ES-I3 (cell line): Measurements from ENCODE around the gene BHMT.

Experiments used
- H3K36me3 ChIP-seq: 2 replicates; pipeline ENCODE4 v1.6.1; 2013; ENCODE audit warnings: mild to moderate bottlenecking, low read length, control low read depth, moderate library complexity; ENCODE audit not compliant: insufficient read depth
- H3K4me1 ChIP-seq: 2 replicates; pipeline ENCODE4 v1.6.1; 2013; ENCODE audit warnings: mild to moderate bottlenecking, control low read depth, low read length; ENCODE audit not compliant: insufficient read depth
- H3K9ac ChIP-seq: 2 replicates; pipeline ENCODE4 v1.6.1; 2013; ENCODE audit warnings: low read depth, mild to moderate bottlenecking, low read length, moderate library complexity
- H3K9me3 ChIP-seq: 2 replicates; pipeline ENCODE4 v1.6.1; 2013; ENCODE audit warnings: mild to moderate bottlenecking, low read length, moderate library complexity; ENCODE audit not compliant: control insufficient read depth, insufficient read depth

The BHMT gene

DNA sequence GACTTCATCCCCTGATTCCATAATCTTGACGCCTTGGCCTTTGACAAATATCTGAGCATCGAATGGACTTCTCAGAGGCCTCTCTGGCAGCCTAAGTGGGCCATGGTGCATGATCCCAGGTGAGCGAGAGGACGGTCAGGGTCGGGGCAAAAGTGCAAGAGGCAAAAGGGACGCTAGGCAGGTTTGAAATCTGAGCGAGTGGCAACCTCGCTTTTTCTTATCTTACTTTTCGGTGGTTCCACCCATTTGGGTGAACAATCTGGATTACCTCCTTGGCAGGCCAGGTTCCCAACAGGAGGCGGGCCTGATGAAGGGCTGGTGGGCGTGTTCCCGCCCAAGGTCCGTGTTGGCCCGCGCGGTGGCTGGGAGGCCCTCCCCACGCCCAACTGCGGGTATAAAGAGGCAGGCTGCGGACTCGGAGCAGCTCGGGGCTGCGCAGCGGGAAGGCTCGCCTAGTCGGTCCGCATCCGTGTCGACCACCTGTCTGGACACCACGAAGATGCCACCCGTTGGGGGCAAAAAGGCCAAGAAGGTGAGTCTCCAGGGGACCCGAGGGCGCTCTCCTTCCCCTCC lies at the start of gene BHMT:
Gene BHMT, plus strand, starts transcription at position 423 of the 573 bp plus-strand sequence. Its CDS starts 77 bp downstream, at position 500.
- no peaks in the 10 kb centered on the region for H3K9me3 ChIP-seq
- 0 out of 2 replicates have a peak, but pooled peaks cover 3% of the 10 kb centered on the region for H3K4me1 ChIP-seq
- peak within 1 kb of the TSS; percentile 51 for H3K9ac ChIP-seq
- no peaks in the 10 kb centered on the region for H3K36me3 ChIP-seq

GRCh38 chr5:79062436-79062835 lies 49.2 kb upstream of the BHMT start:
- Histone ChIP-seq H3K4me1 (no peaks in the 10 kb centered on the region), H3K9me3 (no peaks in the 10 kb centered on the region), H3K36me3 (no peaks in the 10 kb centered on the region), H3K9ac (no peak overlapping the region)

DNA sequence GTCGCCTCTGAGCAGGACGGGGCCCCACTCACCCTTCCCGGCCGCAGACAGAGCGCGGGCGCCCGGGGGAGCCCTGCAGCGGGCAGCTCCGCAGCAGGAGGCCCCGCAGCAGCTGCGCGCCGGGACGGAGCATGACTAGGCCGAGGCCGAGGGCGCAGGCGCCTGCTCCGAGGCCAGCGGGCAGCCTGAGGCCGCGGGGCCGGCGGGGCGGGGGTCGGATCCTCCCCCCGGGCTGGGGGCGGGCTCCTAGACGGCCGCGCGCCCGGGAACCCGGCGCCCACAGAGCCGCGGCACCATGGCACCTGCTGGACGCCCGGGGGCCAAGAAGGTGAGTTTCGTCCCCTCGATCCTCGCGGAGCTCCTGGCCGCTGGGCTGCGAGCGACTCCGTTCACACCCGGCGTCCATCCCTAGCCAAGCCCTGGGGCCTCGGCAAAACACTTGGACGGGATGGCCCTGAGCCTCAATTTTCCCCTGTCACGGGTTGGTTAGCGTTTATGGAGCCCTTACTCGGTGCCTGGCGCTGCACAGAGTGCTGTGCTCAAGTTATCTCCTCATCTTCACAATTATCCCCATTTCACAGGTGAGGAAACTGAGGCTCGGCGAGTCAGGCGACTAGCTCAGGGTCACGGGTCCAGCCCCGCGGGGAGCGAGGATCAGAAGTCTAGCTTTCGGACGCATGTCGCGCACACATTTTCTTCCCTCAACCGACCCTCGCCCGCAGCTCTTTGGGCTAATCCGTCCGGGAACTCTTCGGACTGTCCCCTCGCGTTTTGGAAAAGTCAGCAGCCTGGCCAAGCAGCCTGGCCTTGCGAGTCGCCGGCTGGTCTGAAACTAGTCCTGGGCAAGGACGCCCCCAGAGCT lies 41.9 kb upstream of the BHMT start, which contains the start of the genes BHMT2 and DMGDH:
Gene BHMT2, plus strand, starts transcription at position 280 of the 862 bp plus-strand sequence. Its CDS starts 16 bp downstream, at position 296.
Gene DMGDH, minus strand, starts transcription at position 187 of the 862 bp plus-strand sequence. Its CDS starts 54 bp downstream, at position 133.
- Histone ChIP-seq H3K9me3 (peaks cover 6% of the 10 kb centered on the region; the same call in 1 of the 2 replicates), H3K4me1 (peaks cover 3% of the 10 kb centered on the region; the same call in 1 of the 2 replicates), H3K9ac (no peak within 1 kb of the TSS), H3K36me3 (no peaks in the 10 kb centered on the region)

- no peak overlapping the region for H3K9ac ChIP-seq
- no peaks in the 10 kb centered on the region for H3K36me3 ChIP-seq
- H3K9me3 ChIP-seq = peaks cover 6% of the 10 kb centered on the region; the same call in 1 of the 2 replicates
- peaks cover 6% of the 10 kb centered on the region; the same call in 1 of the 2 replicates for H3K4me1 ChIP-seq
Measured at GRCh38 chr5:79070350-79070667, 41.3 kb upstream of the BHMT start.

- Histone ChIP-seq H3K9me3 (peaks cover 6% of the 10 kb centered on the region; the same call in 1 of the 2 replicates), H3K9ac (no peak overlapping the region), H3K36me3 (no peaks in the 10 kb centered on the region), H3K4me1 (peaks cover 6% of the 10 kb centered on the region; the same call in 1 of the 2 replicates)
Measured at GRCh38 chr5:79074641-79075040, 37.0 kb upstream of the BHMT start.

DNA sequence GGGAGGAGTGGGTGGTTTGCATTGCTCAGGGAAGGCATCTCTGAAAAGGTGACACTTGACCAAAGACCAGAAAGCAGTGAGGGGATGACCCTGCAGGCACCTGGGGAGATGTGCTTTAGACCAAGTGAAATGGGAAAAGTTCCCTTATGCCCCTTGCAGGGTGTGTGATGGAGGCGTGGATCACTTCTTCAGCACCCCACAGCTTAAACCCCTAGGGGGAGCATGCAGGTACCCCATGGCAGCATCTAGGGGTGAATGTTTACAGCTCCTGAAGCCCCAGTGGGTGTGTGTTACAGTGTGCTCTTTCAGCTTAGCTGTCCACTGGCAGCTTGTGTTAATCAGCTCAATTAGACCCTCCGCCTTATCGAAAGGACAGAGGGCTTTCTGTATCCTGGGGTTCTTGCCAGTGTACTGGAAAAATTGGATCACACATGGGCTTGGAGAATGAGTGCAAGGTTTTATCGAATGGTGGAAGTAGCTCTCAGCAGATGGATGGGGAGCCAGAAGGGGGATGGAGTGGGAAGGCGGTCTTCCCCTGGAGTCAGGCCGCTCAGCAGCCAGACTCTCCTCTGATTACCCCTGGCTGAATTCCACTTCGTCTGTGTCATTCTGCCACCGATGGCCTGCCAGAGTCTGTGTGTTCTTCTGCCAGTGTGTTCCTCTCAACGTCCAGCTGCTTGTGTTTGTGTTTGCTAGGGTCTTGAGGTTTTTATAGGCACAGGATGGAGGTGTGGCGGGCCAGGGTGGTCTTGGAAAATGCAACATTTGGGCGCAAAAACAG lies 35.8 kb upstream of the BHMT start:
- H3K4me1 ChIP-seq = peaks cover 6% of the 10 kb centered on the region; the same call in 1 of the 2 replicates
- no peak overlapping the region for H3K9ac ChIP-seq
- H3K36me3 ChIP-seq = no peaks in the 10 kb centered on the region
- H3K9me3 ChIP-seq = peaks cover 6% of the 10 kb centered on the region; the same call in 1 of the 2 replicates

- Histone ChIP-seq H3K9me3 (peaks cover 6% of the 10 kb centered on the region; the same call in 1 of the 2 replicates), H3K9ac (no peak overlapping the region), H3K4me1 (peaks cover 6% of the 10 kb centered on the region; the same call in 1 of the 2 replicates), H3K36me3 (no peaks in the 10 kb centered on the region)
Measured at GRCh38 chr5:79076819-79077218, 34.8 kb upstream of the BHMT start.

DNA sequence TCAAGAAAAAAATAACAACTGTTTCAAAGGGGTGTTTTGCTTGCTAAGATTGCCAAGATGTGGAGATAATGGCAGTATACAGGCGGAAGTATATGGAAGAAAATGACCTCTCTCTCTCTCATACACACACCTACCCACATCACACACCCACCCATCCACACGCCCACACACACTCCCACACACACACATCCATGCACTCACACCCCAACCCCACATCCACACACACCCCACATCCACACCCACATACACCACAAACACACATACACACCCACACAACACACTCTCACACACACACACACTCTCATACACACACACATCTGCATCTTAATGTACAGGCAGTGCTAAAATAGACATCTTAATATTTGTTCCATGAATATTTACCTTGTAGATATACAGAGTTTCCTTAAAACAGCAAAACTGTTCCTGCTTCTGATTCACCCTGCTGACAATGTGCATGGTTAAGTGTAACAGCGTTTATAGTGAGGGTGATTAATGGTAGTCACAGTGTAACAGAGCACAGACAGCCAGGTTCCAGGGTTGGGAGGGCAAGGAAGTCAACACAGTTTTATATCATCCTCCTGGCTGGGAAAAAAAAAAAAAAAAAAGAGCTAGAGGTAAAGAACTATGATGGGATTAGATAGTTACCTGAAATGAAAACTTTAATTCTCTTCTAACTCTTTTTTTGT lies 33.8 kb upstream of the BHMT start:
- no peaks in the 10 kb centered on the region for H3K36me3 ChIP-seq
- H3K9me3 ChIP-seq = peaks cover 6% of the 10 kb centered on the region; the same call in 1 of the 2 replicates

GRCh38 chr5:79080804-79081203 lies 30.8 kb upstream of the BHMT start:
- Histone ChIP-seq H3K9me3 (no peaks in the 10 kb centered on the region), H3K4me1 (no peaks in the 10 kb centered on the region), H3K9ac (no peak overlapping the region), H3K36me3 (no peaks in the 10 kb centered on the region)

More for the DNA sequence above, 33.8 kb upstream of the BHMT start:
- H3K9ac ChIP-seq = no peak overlapping the region
- H3K4me1 ChIP-seq = peaks cover 6% of the 10 kb centered on the region; the same call in 1 of the 2 replicates

DNA sequence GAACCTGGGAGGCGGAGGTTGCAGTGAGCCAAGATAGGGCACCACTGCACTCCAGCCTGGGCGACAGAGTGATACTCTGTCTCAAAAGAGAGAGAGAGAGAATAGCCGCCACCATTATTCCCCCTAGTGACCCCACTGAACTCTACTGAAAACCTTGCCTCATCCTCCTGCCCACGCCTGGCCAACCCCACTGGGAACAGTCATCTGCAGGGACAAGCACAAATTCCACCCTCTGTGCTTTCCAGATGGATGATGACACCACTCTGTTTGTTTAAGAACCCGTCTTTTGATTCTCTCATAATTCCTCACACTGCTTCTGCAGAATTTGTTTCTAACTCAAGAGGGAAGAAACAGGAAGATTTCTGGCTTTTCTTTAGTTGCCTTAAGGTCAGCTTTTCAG lies 29.8 kb upstream of the BHMT start:
- Histone ChIP-seq H3K9ac (no peak overlapping the region), H3K4me1 (no peaks in the 10 kb centered on the region), H3K36me3 (no peaks in the 10 kb centered on the region), H3K9me3 (no peaks in the 10 kb centered on the region)

- Histone ChIP-seq H3K9me3 (no peaks in the 10 kb centered on the region), H3K36me3 (no peaks in the 10 kb centered on the region), H3K9ac (no peak overlapping the region), H3K4me1 (peaks cover 5% of the 10 kb centered on the region; the same call in 1 of the 2 replicates)
Measured at GRCh38 chr5:79086116-79086515, 25.5 kb upstream of the BHMT start.

GRCh38 chr5:79088507-79088906 lies 23.1 kb upstream of the BHMT start:
- Histone ChIP-seq H3K36me3 (no peaks in the 10 kb centered on the region), H3K4me1 (peaks cover 5% of the 10 kb centered on the region; the same call in 1 of the 2 replicates), H3K9ac (no peak overlapping the region), H3K9me3 (no peaks in the 10 kb centered on the region)

GRCh38 chr5:79091064-79091463 lies 20.5 kb upstream of the BHMT start:
- Histone ChIP-seq H3K36me3 (no peaks in the 10 kb centered on the region), H3K4me1 (peaks cover 5% of the 10 kb centered on the region; the same call in 1 of the 2 replicates), H3K9ac (no peak overlapping the region), H3K9me3 (no peaks in the 10 kb centered on the region)
